Fibroblast of lung (primary cell): ENCODE data around the gene IZUMO2.

Experiments used
- CTCF ChIP-seq, 2 donors: IDR thresholded peaks in 1 of 2; conservative IDR thresholded peaks in 1 of 2; 1 replicate in 1 of 2; 2 replicates in 1 of 2; pipeline ENCODE4 v1.5.1; 2011 to 2012; ENCODE audit warnings: low read length in 2 of 2, control low read depth in 1 of 2, inconsistent platforms in 1 of 2, low read depth in 1 of 2, mild to moderate bottlenecking in 1 of 2
- EZH2 ChIP-seq: IDR thresholded peaks from 2 replicates; pipeline ENCODE4 v1.5.1; 2012; ENCODE audit warnings: low read length, control low read depth, mild to moderate bottlenecking; ENCODE audit errors: missing control alignments

DNA sequence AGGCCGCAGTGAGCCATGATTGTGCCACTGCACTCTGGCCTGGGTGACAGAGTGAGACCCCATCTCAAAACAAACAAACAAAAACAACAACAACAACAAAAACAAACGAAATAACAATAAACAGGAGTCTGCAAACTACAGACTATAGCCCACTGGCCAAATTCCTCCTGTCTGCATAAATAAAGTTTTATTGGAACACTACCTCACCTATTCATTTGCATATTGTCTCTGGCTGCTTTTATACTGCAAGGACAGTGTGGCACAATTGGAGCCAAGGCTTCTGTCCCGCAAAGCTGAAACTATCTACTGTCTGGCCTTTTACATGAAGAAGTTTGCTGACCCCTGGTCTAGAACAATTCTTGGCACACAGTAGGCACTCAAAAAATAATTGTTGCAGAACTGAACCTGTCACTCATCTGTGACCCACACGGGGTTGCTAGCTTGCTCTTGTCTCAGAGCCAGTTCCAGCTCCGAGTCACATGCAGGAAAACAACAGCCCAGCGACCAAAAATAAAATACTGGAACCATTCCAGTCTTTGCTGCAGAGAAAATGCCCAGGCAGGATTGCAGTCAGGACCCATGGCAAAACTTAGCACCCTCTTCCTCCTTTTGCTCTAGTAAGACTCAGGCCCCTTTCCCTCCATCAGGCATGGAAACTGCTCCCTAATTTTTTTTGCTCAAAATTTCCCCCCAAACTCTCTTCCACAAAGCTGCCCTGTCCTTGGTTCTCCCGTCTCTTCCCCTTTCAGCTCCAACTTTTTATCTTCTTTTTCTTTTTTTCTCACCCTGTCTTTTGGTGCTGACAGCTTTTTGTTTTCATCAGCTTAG is 35.6 kb upstream of the IZUMO2 start:
- TF ChIP-seq CTCF (conservative IDR thresholded peaks at IDR 0.05 in 1 of 2, IDR thresholded peaks at IDR 0.05 in 1 of 2; ENCODE audit: low read depth in 1 of 2, low read length in 2 of 2), result no peak
- TF ChIP-seq EZH2, result no peak
